GM21717 (cell line): ENCODE data around the gene NAA40.

ENCODE experiments used
- ATAC-seq: cut with Tn5 transposase; IDR thresholded peaks from one replicate; pipeline ENCODE4 v1.9.1; 2021; ENCODE audit warnings: mild to moderate bottlenecking, moderate library complexity; ENCODE audit not compliant: unreplicated experiment

The NAA40 gene

GRCh38 chr11:63985812-63986155 lies 47.0 kb downstream of the NAA40 start:
- no peak for ATAC-seq

GRCh38 chr11:63986156-63986931 lies 47.5 kb downstream of the NAA40 start, which contains the start of gene OTUB1:
TSS of gene OTUB1 (plus strand) at chr11:63986438. CDS start at chr11:63986457, 19 bp downstream.
- peak; percentile 79 for ATAC-seq

- ATAC-seq, result no peak
These were observed 48.2 kb downstream of the NAA40 start for GRCh38 chr11:63986932-63987513.

GRCh38 chr11:63991558-63991957 lies 52.8 kb downstream of the NAA40 start:
- ATAC-seq, result no peak

GRCh38 chr11:63993100-63993499 lies 54.3 kb downstream of the NAA40 start:
- no peak for ATAC-seq

- ATAC-seq, result no peak
These were observed 55.2 kb downstream of the NAA40 start for GRCh38 chr11:63993993-63994392.

GRCh38 chr11:63996512-63996911 lies 57.7 kb downstream of the NAA40 start:
- ATAC-seq, result no peak

GRCh38 chr11:63997104-63997700 lies 58.4 kb downstream of the NAA40 start:
- ATAC-seq, result no peak

GRCh38 chr11:63997801-63998337 lies 59.1 kb downstream of the NAA40 start:
- no peak for ATAC-seq

- no peak for ATAC-seq
These were observed 60.0 kb downstream of the NAA40 start for GRCh38 chr11:63998558-63999348.

- no peak for ATAC-seq
These were observed 60.7 kb downstream of the NAA40 start for GRCh38 chr11:63999349-64000025.

- ATAC-seq, result no peak
These were observed 61.4 kb downstream of the NAA40 start for GRCh38 chr11:64000026-64000739.

GRCh38 chr11:64000740-64001483 lies 62.1 kb downstream of the NAA40 start:
- ATAC-seq, result no peak

- ATAC-seq, result no peak
These were observed 63.0 kb downstream of the NAA40 start for GRCh38 chr11:64001484-64002420.

GRCh38 chr11:64003807-64004589 lies 65.2 kb downstream of the NAA40 start:
- ATAC-seq, result no peak

GRCh38 chr11:64004590-64004984 lies 65.8 kb downstream of the NAA40 start:
- no peak for ATAC-seq

GRCh38 chr11:64005691-64006090 lies 66.9 kb downstream of the NAA40 start:
- ATAC-seq, result no peak
